ENCODE results near the gene RTEL1.

Gene RTEL1

GRCh38 chr20:63744574-63745423, 86.7 kb downstream of the RTEL1 start:
- H3K27me3 ChIP-seq (ENCODE audit: control insufficient read depth in 1 of 2, insufficient read depth in 2 of 2, low read length in 2 of 2) = no peaks in the 10 kb centered on the region
- no peak overlapping the region for H3K4me3 ChIP-seq (ENCODE audit: low read depth in 1 of 2, low read length in 2 of 2)
- no peaks in the 10 kb centered on the region for H3K36me3 ChIP-seq (ENCODE audit: insufficient read depth, low read length)
- no peak overlapping the region for H3K27ac ChIP-seq (ENCODE audit: low read depth, low read length)
- no peak overlapping the region for H3K9ac ChIP-seq (ENCODE audit: low read length)
- H3K4me1 ChIP-seq (ENCODE audit: insufficient read depth, low read length) = peaks cover 11% of the 10 kb centered on the region
- no peaks in the 10 kb centered on the region for H3K9me3 ChIP-seq (ENCODE audit: low read length)

DNA sequence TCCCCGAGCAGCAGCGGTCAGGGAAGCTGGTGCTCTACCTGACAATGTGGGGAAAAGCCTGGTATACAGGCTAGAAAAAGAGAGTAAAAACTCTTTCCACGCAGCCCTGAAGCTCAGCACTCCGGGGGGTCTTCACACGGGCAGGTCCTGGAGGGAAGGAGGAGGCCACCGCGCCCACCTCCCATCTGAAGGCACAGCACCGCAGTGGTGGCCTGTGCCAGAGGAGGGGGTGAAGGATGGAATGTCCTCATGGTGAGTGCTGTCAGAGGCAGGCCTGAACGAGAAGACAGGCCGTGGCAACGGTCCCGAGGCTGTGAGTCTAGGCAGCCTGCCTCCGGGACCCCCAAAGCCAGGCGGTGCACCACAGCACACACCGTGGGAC, 87.3 kb downstream of the RTEL1 start:
- Histone ChIP-seq H3K9ac (ENCODE audit: low read length) (no peak overlapping the region), H3K36me3 (ENCODE audit: insufficient read depth, low read length) (no peaks in the 10 kb centered on the region), H3K27ac (ENCODE audit: low read depth, low read length) (no peak overlapping the region), H3K4me3 (ENCODE audit: low read depth in 1 of 2, low read length in 2 of 2) (no peak overlapping the region), H3K4me1 (ENCODE audit: insufficient read depth, low read length) (peaks cover 11% of the 10 kb centered on the region), H3K27me3 (ENCODE audit: control insufficient read depth in 1 of 2, insufficient read depth in 2 of 2, low read length in 2 of 2) (no peaks in the 10 kb centered on the region), H3K9me3 (ENCODE audit: low read length) (no peaks in the 10 kb centered on the region)
